HCT116 (cell line): ENCODE measurements around the gene ZNRF2. TPM values are rescaled to one million over a fixed set of nuclear protein-coding genes. Genes with fewer than 3 reads are reported as not detected.

Experiments used
- ATAC-seq: fragments of 200-7000 bp; cut with Tn5 transposase; 2 replicates; pipeline ENCODE4 v1.9.1; 2020; ENCODE audit warnings: mild to moderate bottlenecking, moderate library complexity
- BruUV-seq: library from RNA; stranded (reverse); fragments of 400-500 nt; replicated peaks from 2 replicates; lab custom pipeline; 2021; lab: Mats Ljungman, UMichigan
- CTCF ChIA-PET: fragments of 300-600 bp; sonication (Branson Sonifier 250); formaldehyde crosslinking; loops from one replicate; lab custom pipeline; 2021; ENCODE audit warnings: antibody characterized with exemption; lab: Charles Lee
- POLR2A ChIA-PET: fragments of 300-600, 350-600 bp; sonication (Branson Sonifier 250); formaldehyde crosslinking; loops from one replicate; lab custom pipeline; 2021; ENCODE audit warnings: antibody characterized with exemption; lab: Charles Lee
- RAD21 ChIA-PET, 2 experiments: fragments of 300-600 bp; sonication (Branson Sonifier 250); formaldehyde crosslinking; loops; one replicate each; lab custom pipeline; 2023; ENCODE audit warnings: low total read pairs in 2 of 2; ENCODE audit not compliant: uncharacterized antibody in 2 of 2, unreplicated experiment in 2 of 2, low non-redundant PET in 1 of 2; lab: Charles Lee
- DNase-seq: peaks from one replicate; pipeline ENCODE4 v3.0.0-alpha.2; 2010; ENCODE audit warnings: low read depth, low spot score
- H2AFZ ChIP-seq: fragments of 200-600 bp; shearing (Covaris generic), sonication (generic); 2 replicates; pipeline ENCODE4 v1.6.1; 2017; ENCODE audit warnings: low read depth, mixed run types, mixed read lengths, antibody characterized with exemption, low read length; ENCODE audit not compliant: poor library complexity, severe bottlenecking
- H3K27ac ChIP-seq: 2 replicates; pipeline ENCODE4 v1.5.1; 2012; ENCODE audit warnings: low read depth, low read length
- H3K27me3 ChIP-seq: fragments of 200-600 bp; sonication (generic); 2 replicates; pipeline ENCODE4 v1.6.1; 2016; ENCODE audit warnings: mixed run types, low read length, mixed read lengths; ENCODE audit not compliant: insufficient read depth
- H3K36me3 ChIP-seq, 2 experiments: fragments of 200-500 bp in 1 of 2; fragments of 200-600 bp in 1 of 2; sonication (Bioruptor generic) in 1 of 2; sonication (generic) in 1 of 2; 2 replicates each; pipeline versions ENCODE4 v1.5.1 to v1.6.1; 2014 to 2016; ENCODE audit warnings: low read length in 2 of 2, inconsistent platforms in 1 of 2, mixed read lengths in 1 of 2, mixed run types in 1 of 2; ENCODE audit not compliant: insufficient read depth in 2 of 2, control insufficient read depth in 1 of 2
- H3K4me1 ChIP-seq, 2 experiments: fragments of 200-600 bp in 1 of 2; sonication (generic) in 1 of 2; 2 replicates each; pipeline versions ENCODE4 v1.5.1 to v1.6.1; 2012 to 2017; ENCODE audit warnings: low read length in 2 of 2, inconsistent platforms in 1 of 2, mild to moderate bottlenecking in 1 of 2, mixed read lengths in 1 of 2, mixed run types in 1 of 2, moderate library complexity in 1 of 2; ENCODE audit not compliant: insufficient read depth in 2 of 2, control insufficient read depth in 1 of 2
- H3K4me2 ChIP-seq: fragments of 200-600 bp; sonication (generic); 2 replicates; pipeline ENCODE4 v1.6.1; 2017; ENCODE audit warnings: mixed run types, low read length, mixed read lengths
- H3K4me3 ChIP-seq, 2 experiments: fragments of 200-600 bp in 1 of 2; sonication (generic) in 1 of 2; replicated peaks in 1 of 2; 2 replicates each; pipeline ENCODE4 v1.5.1; 2011 to 2016; ENCODE audit warnings: low read length in 2 of 2, control low read depth in 1 of 2, low read depth in 1 of 2, mild to moderate bottlenecking in 1 of 2, mixed read lengths in 1 of 2, mixed run types in 1 of 2
- H3K79me2 ChIP-seq: fragments of 200-600 bp; sonication (generic); 2 replicates; pipeline ENCODE4 v1.6.1; 2017; ENCODE audit warnings: mild to moderate bottlenecking, mixed run types, low read length, moderate library complexity, mixed read lengths; ENCODE audit not compliant: insufficient read depth
- H3K9ac ChIP-seq: fragments of 200-600 bp; sonication (generic); 2 replicates; pipeline ENCODE4 v1.6.1; 2016; ENCODE audit warnings: low read length, mixed read lengths
- H3K9me2 ChIP-seq: fragments of 200-600 bp; sonication (generic), shearing (Covaris generic); 2 replicates; pipeline ENCODE4 v1.6.1; 2017; ENCODE audit warnings: mixed run types, mild to moderate bottlenecking, moderate library complexity; ENCODE audit not compliant: insufficient read depth
- H3K9me3 ChIP-seq, 2 experiments: fragments of 200-500 bp in 1 of 2; fragments of 200-600 bp in 1 of 2; sonication (Bioruptor generic) in 1 of 2; sonication (generic) in 1 of 2; 2 replicates each; pipeline ENCODE4 v1.6.1; 2014 to 2017; ENCODE audit warnings: low read length in 2 of 2, mixed read lengths in 2 of 2, inconsistent platforms in 1 of 2, low read depth in 1 of 2, mild to moderate bottlenecking in 1 of 2, mixed run types in 1 of 2, moderate library complexity in 1 of 2; ENCODE audit not compliant: control insufficient read depth in 1 of 2, insufficient read depth in 1 of 2
- H4K20me1 ChIP-seq: fragments of 200-600 bp; sonication (generic), shearing (Covaris generic); 2 replicates; pipeline ENCODE4 v1.6.1; 2017; ENCODE audit warnings: mixed run types, mild to moderate bottlenecking, moderate library complexity; ENCODE audit not compliant: insufficient read depth
- ATF3 ChIP-seq: IDR thresholded peaks from 2 replicates; pipeline ENCODE4 v1.6.1; 2012
- CBX3 ChIP-seq: IDR thresholded peaks from 2 replicates; pipeline ENCODE4 v1.6.1; 2012; ENCODE audit warnings: low read depth
- CEBPB ChIP-seq: IDR thresholded peaks from 2 replicates; pipeline ENCODE4 v1.6.1; 2012; ENCODE audit warnings: low read depth
- CTCF ChIP-seq, 3 experiments: fragments of 200-600 bp in 1 of 3; sonication (generic) in 1 of 3; IDR thresholded peaks in 2 of 3; conservative IDR thresholded peaks in 1 of 3; 2 replicates each; pipeline ENCODE4 v1.5.1; 2012 to 2017; ENCODE audit warnings: low read depth in 2 of 3, low read length in 2 of 3, antibody characterized with exemption in 1 of 3, borderline replicate concordance in 1 of 3, control low read depth in 1 of 3, mild to moderate bottlenecking in 1 of 3, mixed read lengths in 1 of 3, mixed run types in 1 of 3, moderate library complexity in 1 of 3; ENCODE audit not compliant: insufficient read depth in 1 of 3
- ELF1 ChIP-seq: IDR thresholded peaks from 2 replicates; pipeline ENCODE4 v1.6.1; 2012; ENCODE audit warnings: low read depth, borderline replicate concordance
- EZH2 ChIP-seq: fragments of 200-600 bp; sonication (generic); IDR thresholded peaks from 2 replicates; pipeline ENCODE4 v1.6.1; 2017; ENCODE audit warnings: antibody characterized with exemption, mixed run types
- JUND ChIP-seq: IDR thresholded peaks from 2 replicates; pipeline ENCODE4 v1.6.1; 2012
- MAX ChIP-seq: IDR thresholded peaks from 2 replicates; pipeline ENCODE4 v1.6.1; 2012
- POLR2A ChIP-seq: IDR thresholded peaks from 2 replicates; pipeline ENCODE4 v1.7.0; 2011; ENCODE audit warnings: borderline replicate concordance; ENCODE audit not compliant: insufficient read depth, insufficient read length; ENCODE audit errors: extremely low read depth
- POLR2AphosphoS5 ChIP-seq: IDR thresholded peaks from 2 replicates; pipeline ENCODE4 v1.6.1; 2011; ENCODE audit warnings: mild to moderate bottlenecking, low read depth, low read length, moderate library complexity
- RAD21 ChIP-seq: IDR thresholded peaks from 2 replicates; pipeline ENCODE4 v1.6.1; 2012; ENCODE audit warnings: low read depth, mild to moderate bottlenecking
- REST ChIP-seq: IDR thresholded peaks from 2 replicates; pipeline ENCODE4 v1.6.1; 2012; ENCODE audit warnings: low read depth
- SIN3A ChIP-seq: IDR thresholded peaks from 2 replicates; pipeline ENCODE4 v1.6.1; 2012; ENCODE audit warnings: low read depth
- SP1 ChIP-seq: IDR thresholded peaks from 2 replicates; pipeline ENCODE4 v1.6.1; 2012; ENCODE audit warnings: low read depth
- TCF7L2 ChIP-seq: IDR thresholded peaks from 2 replicates; pipeline ENCODE4 v1.7.0; 2011; ENCODE audit warnings: borderline replicate concordance, inconsistent platforms; ENCODE audit not compliant: insufficient read depth, insufficient read length; ENCODE audit errors: extremely low read depth
- YY1 ChIP-seq: IDR thresholded peaks from 2 replicates; pipeline ENCODE4 v1.6.1; 2011; ENCODE audit warnings: low read length, low read depth, moderate library complexity, mild to moderate bottlenecking; ENCODE audit not compliant: insufficient replicate concordance; ENCODE audit errors: extremely low read depth
- ZFX ChIP-seq: fragments of 450-650 bp; IDR thresholded peaks from 2 replicates; pipeline ENCODE4 v1.6.1; 2017
- ZNF274 ChIP-seq: fragments of 200-500 bp; sonication (Bioruptor generic); IDR thresholded peaks from 2 replicates; pipeline ENCODE4 v1.6.1; 2014; ENCODE audit warnings: mild to moderate bottlenecking, low read depth, low read length, inconsistent platforms
- intact Hi-C: fragments of 100-400 bp; cut with micrococcal nuclease; formaldehyde crosslinking; loops from 2 replicates; pipeline ENCODE4 v1.10.0; 2022
- total RNA-seq: library from RNA; stranded (reverse); gene quantifications from one replicate; pipeline ENCODE4 v1.2.1, GENCODE V29; 2021; ENCODE audit not compliant: unreplicated experiment

Gene ZNRF2
- total RNA-seq, 1 experiment from 2014 or later: 10.2 TPM

GRCh38 chr7:30306976-30307375 lies 22.6 kb downstream of the ZNRF2 start:
- no peak overlapping the region for H3K4me2 ChIP-seq
- H3K36me3 ChIP-seq: no peaks in the 10 kb centered on the region
- no peak overlapping the region for H3K4me3 ChIP-seq
- H4K20me1 ChIP-seq: no peaks in the 10 kb centered on the region
- H3K79me2 ChIP-seq: peaks cover 56% of the 10 kb centered on the region
- CTCF ChIA-PET: no interaction called here
- H3K27me3 ChIP-seq: no peaks in the 10 kb centered on the region
- H3K9ac ChIP-seq: no peak overlapping the region
- intact Hi-C loops: no loop called here
- peaks cover 0 to 6% of the 10 kb centered on the region in 2 experiments; a peak in 2 of 4 replicates for H3K4me1 ChIP-seq
- no peak overlapping the region for H2AFZ ChIP-seq
- no peaks in the 10 kb centered on the region for H3K9me3 ChIP-seq
- H3K9me2 ChIP-seq: no peaks in the 10 kb centered on the region; the same call in 1 of the 2 replicates
- TF ChIP-seq SIN3A (no peak), TCF7L2 (no peak), RAD21 (no peak), YY1 (no peak), ELF1 (no peak), CEBPB (no peak), SP1 (no peak), REST (no peak), POLR2AphosphoS5 (no peak), ZFX (no peak), EZH2 (no peak), POLR2A (no peak), CBX3 (no peak), ATF3 (no peak), JUND (no peak), MAX (no peak), CTCF (IDR thresholded peaks at IDR 0.05 in 2 of 3, conservative IDR thresholded peaks at IDR 0.05 in 1 of 3; ENCODE audit: borderline replicate concordance in 1 of 3, insufficient read depth in 1 of 3, low read depth in 2 of 3, low read length in 2 of 3) (no peak), ZNF274 (no peak)
- ATAC-seq (no peak), DNase-seq (no peak)
- RAD21 ChIA-PET: no interaction called here
- H3K27ac ChIP-seq: no peak overlapping the region
- POLR2A ChIA-PET: no interaction called here
- no TSS peak for BruUV-seq
